Islet precursor cell (in vitro differentiated cells): ENCODE results near the gene DTX2.
"Not testable (repeated sequence)": the region's sequence is repeated elsewhere in the genome, so short reads cannot be mapped to it uniquely, and the experiment has no call there.

Experiments
- DNase-seq: peaks from one replicate; pipeline ENCODE4 v3.0.0-alpha.2; 2018

DTX2 gene

DNA sequence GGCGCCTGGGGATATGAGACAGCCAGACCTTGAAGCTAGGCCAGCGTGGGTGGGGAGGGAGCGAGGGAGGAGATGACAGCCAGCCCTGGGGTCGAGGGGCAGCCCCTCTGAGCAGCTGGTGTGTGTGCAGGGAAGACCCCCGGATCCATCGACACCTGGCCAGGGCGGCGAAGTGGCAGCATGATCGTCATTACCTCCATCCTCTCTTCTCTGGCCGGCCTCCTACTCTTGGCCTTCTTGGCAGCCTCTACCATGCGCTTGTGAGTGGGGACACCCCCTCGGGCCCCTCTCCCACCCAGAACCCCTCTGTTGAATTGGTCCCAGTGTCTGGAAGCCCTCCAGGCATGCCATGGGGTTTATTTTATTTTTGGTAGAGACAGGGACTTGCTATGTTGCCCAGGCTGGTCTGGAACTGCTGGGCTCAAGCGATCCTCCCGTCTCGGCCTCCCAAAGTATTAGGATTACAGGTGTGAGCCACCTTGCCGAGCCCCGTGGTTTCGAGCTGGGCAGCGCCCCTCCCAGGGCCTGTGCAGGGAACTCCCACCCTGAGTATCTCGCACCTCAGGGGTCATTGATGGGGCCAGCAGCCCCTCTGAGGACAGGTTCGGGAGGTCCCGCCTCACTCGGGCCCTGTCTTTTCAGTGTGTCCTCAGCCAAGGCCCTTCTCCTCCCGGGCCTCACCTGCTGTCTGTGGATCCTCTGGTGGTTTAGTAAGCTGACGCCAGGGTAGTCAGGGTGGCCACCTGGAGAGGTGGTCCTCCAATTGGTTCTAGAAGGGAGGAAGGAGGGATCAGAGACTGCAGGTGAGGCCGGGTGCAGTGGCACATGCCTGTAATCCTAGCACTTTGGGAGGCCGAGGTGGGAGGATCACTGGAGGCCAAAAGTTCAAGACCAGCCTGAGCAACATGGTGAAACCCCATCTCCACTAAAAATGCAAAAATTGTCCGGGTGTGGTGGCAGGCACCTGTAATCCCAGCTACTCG, 52.6 kb downstream of the DTX2 start:
- DNase-seq, result no peak

DNA sequence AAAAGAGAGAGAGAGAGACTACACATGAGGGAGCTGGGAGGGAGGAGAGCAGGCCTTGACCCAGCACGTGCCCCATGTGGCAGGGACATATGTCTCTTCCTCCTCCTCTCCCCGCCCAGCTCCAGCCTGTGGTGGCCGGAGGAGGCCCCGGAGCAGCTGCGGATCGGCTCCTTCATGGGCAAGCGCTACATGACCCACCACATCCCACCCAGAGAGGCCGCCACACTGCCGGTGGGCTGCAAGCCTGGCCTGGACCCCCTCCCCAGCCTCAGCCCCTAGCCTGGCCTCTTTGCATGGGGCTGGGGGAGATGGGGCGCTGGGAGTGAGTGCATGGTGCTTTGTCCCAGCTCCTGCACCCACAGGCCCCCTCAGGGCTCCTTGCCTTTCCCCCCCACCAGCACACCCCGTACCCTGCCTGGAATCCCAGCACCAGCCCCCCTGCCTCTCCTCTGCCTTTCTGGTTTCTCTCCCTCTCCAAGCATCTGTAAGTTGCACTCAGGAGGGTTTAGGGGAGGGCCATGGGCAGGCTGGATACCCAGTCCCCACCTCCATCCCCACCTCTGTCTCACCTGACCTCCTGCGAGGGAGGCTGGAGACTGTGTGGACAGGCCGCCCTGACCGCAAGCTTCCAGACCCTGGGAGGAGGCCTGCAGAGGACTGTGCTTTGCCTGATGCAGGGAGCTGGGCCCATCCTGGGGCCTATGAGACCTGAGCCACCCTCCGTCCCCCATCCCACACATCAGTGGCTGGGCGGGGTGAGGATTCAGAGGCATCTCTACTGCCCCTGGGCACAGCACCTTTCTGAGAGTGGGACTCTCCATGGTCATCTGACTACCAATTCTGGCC, 53.6 kb downstream of the DTX2 start:
- no peak for DNase-seq

DNA sequence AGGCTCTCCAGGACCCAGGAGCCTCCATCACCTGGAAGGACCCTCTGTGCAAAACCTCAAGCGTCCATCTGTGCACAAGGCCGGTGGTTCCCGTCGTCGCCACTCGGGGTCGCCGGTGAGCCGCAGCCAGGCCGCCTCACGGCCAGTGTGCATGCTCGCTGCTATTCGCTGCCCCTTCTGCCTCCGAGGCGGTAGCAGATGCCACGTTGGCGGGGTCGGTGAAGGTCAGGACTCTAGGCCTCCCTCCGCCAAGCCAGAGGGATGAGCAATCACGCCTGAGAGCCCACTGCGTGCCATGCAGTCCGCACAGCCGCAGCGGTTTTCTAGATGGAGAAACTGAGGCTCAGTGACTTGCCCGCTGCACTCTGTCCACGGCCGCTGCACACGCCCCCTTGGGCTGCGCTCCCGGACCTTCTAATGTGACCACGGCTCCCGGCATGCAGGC, 54.5 kb downstream of the DTX2 start:
- DNase-seq, result no peak

DNA sequence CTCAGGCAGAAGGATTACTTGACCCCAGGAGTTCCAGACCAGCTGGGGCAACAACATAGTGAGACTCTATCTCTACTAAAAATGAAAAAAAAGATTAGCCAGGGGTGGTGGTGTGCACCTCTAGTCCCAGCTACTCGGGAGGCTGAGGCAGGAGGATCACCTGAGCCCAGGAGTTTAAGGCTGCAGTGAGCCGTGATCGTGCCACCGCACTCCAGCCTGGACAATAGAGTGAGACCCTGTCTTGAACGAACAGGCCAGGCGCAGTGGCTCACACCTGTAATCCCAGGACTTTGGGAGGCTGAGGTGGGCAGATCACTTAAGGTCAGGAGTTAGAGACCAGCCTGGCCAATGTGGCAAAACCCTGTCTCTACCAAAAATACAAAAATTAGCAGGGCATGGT, 55.4 kb downstream of the DTX2 start:
- not testable (repeated sequence) for DNase-seq

DNA sequence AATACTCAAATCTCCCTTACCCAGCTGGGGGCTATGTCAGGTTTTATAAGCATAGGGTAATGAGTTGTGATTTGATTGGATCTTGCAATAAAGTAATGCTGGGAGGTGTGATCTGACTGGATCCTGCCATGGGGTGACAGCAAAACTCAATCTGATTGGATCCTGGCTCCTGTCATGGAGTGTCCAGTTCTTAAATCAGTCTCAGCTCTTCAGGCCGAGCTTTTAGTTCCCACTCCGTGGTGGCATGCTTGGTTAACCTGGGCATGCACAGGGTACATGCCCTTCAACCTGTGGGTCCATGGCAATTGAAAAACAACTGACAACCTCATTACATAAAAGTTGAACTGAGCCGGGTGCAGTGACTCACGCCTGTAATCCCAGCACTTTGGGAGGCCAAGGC, 64.7 kb downstream of the DTX2 start:
- not testable (repeated sequence) for DNase-seq

DNA sequence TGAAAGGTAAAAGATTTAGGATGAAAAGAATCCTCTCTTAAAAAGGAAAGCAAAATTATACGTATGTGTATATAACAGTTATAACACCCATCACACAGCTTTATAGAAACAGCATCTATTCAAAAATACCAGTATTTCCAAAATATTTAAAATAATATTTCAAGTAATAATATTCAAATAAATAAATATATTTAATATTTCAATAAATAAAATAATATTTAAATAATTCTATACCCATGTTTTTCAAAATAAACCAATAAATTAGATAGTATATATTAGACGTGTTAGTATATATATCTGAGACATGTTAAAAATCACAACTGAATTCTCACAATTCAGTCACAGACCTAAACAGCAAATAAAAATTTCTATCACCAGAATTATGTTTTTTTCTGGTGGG, 70.1 kb downstream of the DTX2 start:
- DNase-seq, result not testable (repeated sequence)

DNA sequence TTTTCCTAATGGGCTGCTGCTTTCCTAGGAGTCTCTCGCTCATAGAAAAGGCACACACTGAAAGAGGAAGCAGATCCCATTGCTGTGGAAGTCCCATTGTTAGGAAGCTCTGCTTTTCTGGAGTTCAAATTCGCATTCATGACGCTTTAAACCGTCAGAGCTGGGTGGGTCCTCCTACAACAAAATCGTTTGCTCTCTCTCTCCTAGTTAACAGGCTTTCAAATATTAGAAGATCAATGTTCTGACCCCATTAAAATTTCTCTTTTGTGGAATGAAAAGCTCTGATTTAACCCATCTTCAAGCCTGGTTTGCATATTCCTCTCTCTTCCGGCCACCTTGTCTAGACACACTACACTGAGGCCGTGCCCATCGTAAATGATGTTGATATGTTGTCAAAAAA, 81.7 kb downstream of the DTX2 start, which contains the start of gene SPDYE16:
TSS of gene SPDYE16 (minus strand) at position 101 of the 400 bp plus-strand sequence. CDS start 1,838 bp downstream, outside the sequence.
- DNase-seq, result not testable (repeated sequence)

DNA sequence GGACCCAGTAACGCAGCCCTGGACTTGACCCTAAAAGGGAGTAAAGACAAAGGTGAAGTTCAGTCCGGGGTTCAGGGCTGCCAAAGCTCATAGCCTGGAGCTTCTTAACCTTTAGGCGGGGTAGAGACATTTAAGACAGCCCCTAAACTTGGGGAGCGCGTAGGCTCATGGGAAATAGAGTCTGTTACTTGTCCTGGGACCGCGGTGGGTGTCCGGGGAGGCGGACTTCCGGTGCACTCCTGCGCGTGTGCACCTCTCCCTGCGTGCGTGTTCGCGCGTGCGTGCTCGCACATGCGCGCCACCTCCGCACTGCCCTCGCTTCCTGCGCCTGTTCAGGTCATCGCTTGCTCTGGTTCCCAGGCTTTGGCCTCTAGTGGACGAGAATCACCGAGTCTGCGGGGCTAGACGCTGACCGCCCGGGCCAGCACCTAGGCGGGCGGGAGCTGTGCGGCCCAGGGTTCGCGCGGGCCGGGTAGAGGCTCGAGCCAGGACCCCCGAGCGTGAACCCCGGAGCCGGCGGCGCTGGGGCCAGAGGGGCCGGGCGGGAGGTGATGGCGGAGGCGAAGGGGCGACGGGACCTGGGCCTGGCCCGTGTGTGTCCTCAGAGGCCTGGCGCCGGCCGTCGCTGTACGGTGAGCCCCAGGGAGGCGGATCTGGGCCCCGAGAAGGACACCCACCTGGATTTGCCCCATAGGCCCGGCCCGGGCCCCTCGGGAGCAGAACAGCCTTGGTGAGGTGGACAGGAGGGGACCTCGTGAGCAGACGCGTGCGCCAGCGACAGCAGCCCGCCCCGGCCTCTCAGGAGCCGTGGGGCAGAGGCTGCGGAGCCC, 87.7 kb downstream of the DTX2 start:
- DNase-seq, result peak; percentile 93

DNA sequence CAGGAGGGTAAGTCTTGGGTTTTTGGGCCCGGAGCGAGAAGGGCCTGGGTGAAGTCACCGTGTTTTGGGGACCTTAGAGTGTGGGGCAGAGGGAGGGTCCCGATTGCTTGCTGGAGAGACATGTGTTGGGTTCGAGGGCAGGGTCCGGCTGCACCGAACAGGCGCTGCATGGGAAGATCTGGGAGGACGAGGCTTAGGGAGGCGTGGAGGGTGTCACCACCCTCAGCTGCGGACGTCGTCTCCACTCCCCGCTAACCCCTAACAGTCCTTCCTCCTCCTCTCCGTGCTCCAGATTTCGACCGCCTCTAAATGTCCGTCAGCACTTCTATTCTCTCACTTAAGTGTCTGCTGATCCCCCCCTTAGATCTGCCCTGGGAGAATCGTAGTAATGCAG, 88.3 kb downstream of the DTX2 start:
- not testable (repeated sequence) for DNase-seq

DNA sequence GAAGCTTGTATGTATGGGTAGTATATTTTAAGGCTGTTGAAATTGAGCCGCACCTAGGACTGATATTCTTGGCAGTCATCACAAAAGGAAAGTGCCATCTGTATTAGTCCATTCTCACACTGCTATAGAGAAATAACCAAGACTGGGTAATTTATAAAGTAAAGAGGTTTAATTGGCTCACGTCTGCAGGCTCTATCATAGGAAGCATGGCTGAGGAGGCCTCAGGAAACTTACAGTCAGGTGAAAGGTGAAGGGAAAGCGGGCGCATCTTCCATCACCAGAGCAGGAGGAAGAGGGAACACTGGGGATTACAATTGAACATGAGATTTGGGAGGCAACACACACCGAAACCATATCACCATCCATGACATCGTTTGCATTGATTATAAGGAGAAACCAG, 90.5 kb downstream of the DTX2 start:
- DNase-seq, result not testable (repeated sequence)
